ENCODE results near the gene ZC3H10. TPM values are rescaled to one million over a fixed set of nuclear protein-coding genes. Genes with fewer than 3 reads are reported as not detected.
"Not testable (repeated sequence)": the region's sequence is repeated elsewhere in the genome, so short reads cannot be mapped to it uniquely, and the experiment has no call there.

ZC3H10 gene
- total RNA-seq, 1 experiment from 2014 or later, result 11.3 TPM

DNA sequence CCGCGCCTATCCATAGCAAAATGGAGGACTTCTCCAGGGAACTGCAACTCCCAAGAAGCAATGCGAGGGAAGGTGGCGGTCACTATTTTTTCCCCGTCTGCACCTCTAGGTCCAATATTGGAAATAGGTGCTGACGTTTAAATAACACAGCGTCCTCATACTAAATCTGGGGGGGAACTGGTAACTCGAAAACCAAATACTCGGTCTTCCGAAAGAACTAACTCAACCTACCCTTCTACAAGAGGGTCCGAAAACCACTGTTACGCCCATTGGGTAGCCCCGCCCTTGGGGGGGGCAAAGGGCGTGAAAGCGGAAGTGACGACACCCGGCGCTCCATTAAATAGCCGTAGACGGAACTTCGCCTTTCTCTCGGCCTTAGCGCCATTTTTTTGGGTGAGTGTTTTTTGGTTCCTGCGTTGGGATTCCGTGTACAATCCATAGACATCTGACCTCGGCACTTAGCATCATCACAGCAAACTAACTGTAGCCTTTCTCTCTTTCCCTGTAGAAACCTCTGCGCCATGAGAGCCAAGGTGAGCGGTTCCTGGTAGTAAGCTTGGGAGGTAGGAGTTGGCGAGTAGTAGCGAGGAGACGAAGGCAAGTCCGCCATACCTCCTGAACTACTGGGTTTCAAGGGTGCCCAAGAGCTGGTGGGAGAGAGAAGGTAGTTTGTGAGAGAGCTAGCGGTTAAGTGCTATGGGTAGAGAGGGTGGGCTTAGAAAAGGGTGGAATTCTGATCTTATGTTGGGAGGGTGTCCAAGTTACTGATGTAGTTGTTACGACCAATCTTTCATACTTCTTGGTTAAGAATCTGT, 1.6 kb upstream of the ZC3H10 start, which contains the start of gene RPL41 (continued):
- TF ChIP-seq, protein P1, sequence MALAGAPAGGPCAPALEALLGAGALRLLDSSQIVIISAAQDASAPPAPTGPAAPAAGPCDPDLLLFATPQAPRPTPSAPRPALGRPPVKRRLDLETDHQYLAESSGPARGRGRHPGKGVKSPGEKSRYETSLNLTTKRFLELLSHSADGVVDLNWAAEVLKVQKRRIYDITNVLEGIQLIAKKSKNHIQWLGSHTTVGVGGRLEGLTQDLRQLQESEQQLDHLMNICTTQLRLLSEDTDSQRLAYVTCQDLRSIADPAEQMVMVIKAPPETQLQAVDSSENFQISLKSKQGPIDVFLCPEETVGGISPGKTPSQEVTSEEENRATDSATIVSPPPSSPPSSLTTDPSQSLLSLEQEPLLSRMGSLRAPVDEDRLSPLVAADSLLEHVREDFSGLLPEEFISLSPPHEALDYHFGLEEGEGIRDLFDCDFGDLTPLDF (CRISPR knock-in tag; IDR thresholded peaks at IDR 0.05), result 0 out of 2 replicates have a peak, but pooled peaks have one; percentile 31
- TF ChIP-seq HMGA2 (CRISPR knock-in tag; IDR thresholded peaks at IDR 0.05) (no peak), GTF2I (CRISPR knock-in tag; conservative IDR thresholded peaks at IDR 0.05) (no peak), FOXJ3 (CRISPR knock-in tag; IDR thresholded peaks at IDR 0.05; ENCODE audit: borderline replicate concordance) (no peak), MYBL2 (CRISPR knock-in tag; IDR thresholded peaks at IDR 0.05) (peak; percentile 47; the same call in 1 of the 2 replicates)
- TF ChIP-seq, protein P2, sequence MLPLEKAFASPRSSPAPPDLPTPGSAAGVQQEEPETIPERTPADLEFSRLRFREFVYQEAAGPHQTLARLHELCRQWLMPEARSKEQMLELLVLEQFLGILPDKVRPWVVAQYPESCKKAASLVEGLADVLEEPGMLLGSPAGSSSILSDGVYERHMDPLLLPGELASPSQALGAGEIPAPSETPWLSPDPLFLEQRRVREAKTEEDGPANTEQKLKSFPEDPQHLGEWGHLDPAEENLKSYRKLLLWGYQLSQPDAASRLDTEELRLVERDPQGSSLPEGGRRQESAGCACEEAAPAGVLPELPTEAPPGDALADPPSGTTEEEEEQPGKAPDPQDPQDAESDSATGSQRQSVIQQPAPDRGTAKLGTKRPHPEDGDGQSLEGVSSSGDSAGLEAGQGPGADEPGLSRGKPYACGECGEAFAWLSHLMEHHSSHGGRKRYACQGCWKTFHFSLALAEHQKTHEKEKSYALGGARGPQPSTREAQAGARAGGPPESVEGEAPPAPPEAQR (CRISPR knock-in tag; IDR thresholded peaks at IDR 0.05), result no peak; the same call in 1 of the 2 replicates
- TF ChIP-seq, protein P3, sequence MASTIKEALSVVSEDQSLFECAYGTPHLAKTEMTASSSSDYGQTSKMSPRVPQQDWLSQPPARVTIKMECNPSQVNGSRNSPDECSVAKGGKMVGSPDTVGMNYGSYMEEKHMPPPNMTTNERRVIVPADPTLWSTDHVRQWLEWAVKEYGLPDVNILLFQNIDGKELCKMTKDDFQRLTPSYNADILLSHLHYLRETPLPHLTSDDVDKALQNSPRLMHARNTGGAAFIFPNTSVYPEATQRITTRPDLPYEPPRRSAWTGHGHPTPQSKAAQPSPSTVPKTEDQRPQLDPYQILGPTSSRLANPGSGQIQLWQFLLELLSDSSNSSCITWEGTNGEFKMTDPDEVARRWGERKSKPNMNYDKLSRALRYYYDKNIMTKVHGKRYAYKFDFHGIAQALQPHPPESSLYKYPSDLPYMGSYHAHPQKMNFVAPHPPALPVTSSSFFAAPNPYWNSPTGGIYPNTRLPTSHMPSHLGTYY (CRISPR knock-in tag; IDR thresholded peaks at IDR 0.05), result peak; percentile 89; the same call in 1 of the 2 replicates

DNA sequence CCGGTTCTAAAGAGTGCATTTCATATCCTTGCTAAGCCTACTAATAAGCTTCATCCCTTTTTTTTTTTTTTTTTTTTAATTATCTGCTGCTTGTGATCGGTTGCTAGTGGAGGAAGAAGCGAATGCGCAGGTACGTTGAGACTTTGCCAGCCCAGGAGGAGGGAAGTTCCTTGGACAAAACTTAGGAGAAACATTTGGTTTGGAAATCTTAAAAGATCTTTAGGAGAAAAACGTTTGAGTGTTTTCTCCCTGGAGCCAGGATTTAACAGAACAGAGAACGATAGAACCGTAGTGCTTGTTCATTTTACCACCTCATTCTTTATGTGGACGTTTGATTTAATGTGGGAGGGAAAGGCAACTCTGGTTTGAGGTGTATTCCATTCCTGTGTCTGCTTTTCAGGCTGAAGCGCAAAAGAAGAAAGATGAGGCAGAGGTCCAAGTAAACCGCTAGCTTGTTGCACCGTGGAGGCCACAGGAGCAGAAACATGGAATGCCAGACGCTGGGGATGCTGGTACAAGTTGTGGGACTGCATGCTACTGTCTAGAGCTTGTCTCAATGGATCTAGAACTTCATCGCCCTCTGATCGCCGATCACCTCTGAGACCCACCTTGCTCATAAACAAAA, 872 bp upstream of the ZC3H10 start:
- not testable (repeated sequence) for H3K27me3 Mint-ChIP-seq (ENCODE audit: low read depth); ATAC-seq; DNase-seq (ENCODE audit: low spot score); H3K9me3 Mint-ChIP-seq
- peak overlapping the region; percentile 100 for H3K4me3 Mint-ChIP-seq
- TF ChIP-seq, protein P4, sequence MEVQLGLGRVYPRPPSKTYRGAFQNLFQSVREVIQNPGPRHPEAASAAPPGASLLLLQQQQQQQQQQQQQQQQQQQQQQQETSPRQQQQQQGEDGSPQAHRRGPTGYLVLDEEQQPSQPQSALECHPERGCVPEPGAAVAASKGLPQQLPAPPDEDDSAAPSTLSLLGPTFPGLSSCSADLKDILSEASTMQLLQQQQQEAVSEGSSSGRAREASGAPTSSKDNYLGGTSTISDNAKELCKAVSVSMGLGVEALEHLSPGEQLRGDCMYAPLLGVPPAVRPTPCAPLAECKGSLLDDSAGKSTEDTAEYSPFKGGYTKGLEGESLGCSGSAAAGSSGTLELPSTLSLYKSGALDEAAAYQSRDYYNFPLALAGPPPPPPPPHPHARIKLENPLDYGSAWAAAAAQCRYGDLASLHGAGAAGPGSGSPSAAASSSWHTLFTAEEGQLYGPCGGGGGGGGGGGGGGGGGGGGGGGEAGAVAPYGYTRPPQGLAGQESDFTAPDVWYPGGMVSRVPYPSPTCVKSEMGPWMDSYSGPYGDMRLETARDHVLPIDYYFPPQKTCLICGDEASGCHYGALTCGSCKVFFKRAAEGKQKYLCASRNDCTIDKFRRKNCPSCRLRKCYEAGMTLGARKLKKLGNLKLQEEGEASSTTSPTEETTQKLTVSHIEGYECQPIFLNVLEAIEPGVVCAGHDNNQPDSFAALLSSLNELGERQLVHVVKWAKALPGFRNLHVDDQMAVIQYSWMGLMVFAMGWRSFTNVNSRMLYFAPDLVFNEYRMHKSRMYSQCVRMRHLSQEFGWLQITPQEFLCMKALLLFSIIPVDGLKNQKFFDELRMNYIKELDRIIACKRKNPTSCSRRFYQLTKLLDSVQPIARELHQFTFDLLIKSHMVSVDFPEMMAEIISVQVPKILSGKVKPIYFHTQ (CRISPR knock-in tag; IDR thresholded peaks at IDR 0.05), result 0 out of 2 replicates have a peak, but pooled peaks have one; percentile 14
- TF ChIP-seq, protein P5, sequence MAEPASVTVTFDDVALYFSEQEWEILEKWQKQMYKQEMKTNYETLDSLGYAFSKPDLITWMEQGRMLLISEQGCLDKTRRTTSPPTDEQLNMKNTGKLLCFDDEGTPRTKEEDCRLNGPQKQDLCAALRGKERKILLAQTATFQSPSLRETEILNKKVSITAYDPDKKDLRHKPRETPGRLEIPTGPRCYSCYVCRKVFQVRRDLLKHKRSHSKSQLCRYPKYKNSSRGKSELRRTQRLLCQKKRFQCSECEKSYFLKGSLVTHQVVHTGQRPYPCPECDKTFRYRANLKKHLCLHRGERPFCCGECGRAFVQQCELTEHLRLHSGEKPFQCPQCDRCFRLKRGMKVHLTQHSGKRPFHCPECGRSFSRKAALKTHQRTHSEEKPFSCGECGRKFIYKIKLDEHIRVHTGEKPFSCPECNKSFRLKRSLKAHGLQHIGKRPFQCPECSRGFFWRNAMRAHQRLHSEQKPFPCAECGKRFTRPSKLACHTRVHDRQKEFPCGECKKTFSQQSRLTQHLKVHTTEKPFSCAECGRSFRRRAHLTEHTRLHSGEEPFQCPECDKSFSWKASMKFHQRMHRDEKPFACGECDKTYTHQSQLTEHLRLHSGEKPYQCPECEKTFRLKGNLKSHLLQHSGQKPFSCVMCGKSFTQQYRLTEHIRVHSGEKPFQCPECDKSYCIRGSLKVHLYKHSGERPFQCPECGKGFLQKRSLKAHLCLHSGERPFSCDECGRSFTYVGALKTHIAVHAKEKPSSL (CRISPR knock-in tag; conservative IDR thresholded peaks at IDR 0.05), result peak; percentile 49; the same call in 1 of the 2 replicates
- peak; percentile 68; the same call in 1 of the 2 replicates for TF ChIP-seq ZNF671 (CRISPR knock-in tag; IDR thresholded peaks at IDR 0.05)
- TF ChIP-seq, protein P3 (CRISPR knock-in tag; IDR thresholded peaks at IDR 0.05), result peak; percentile 16; the same call in 1 of the 2 replicates
- CTCF ChIA-PET, result interaction anchor here (0.6 to 4.3 kb wide), 5 partner anchors 13 to 1011 kb away, joined by 3 to 95 read pairs (median 22); partner anchors contain the start of genes LRP1, MYL6, PA2G4 and SMARCC2
- POLR2A ChIA-PET, result interaction anchor here (0.6 to 3.6 kb wide), 13 partner anchors 9 to 593 kb away, joined by 3 to 71 read pairs (median 5); partner anchors contain the start of genes CNPY2, ESYT1, MYL6 and MYL6B
- H3K27ac Mint-ChIP-seq, result peak overlapping the region; percentile 100
- peaks cover 21% of the 10 kb centered on the region for H3K4me1 Mint-ChIP-seq
- H3K36me3 Mint-ChIP-seq, result peaks cover 47% of the 10 kb centered on the region

All from WTC11 (cell line).